NCI-H2227 treated with DMSO at 0.1 percent for 48 hours (cell line): ENCODE data around the gene GOLGA8S.
"Not testable (repeated sequence)": the region's sequence is repeated elsewhere in the genome, so short reads cannot be mapped to it uniquely, and the experiment has no call there.

Source experiments
- DNase-seq: peaks from one replicate; lab custom pipeline; 2025; lab: John Stamatoyannopoulos, UW

Gene GOLGA8S

DNA sequence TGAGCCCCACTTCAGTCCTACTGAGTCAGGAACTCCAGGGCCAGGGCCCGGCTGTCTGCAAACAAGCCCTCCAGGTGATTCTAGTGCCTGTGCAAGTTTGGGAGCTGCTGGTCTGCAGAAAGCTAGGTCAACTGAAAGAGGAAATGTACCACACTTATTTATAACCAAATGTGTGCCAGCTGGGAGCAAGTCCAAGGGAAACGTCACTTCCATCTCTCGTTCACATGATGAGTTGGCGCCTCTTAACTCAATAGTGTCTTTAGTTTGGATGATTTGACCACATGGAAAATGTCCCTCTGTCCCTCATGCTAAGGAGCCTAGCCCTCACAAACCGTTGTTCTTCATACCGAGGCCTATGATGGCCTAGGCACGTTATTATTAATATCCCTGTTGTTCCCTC is 43.2 kb downstream of the GOLGA8S start:
- no peak for DNase-seq

GRCh38 chr15:23398357-23398756 is 43.8 kb downstream of the GOLGA8S start:
- not testable (repeated sequence) for DNase-seq

DNA sequence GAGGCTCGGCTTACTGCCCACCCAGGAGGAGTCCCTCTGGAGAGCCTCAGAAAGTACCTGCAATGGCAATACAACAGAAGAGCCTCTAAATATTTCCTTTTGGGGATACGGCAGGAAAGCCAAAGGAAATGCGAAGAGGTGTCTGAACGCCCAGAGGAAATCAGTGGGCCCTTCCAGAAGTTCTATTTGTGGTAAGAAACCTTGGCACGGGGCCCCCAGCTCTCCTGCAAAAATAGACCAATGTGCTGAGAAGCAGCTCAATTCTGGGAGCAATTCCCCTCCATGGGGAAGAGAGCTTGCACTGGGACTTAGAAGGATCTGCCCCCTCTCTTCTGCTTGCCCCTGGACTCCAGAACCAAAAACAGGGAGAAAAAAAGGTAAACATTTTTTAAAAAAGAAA is 44.7 kb downstream of the GOLGA8S start:
- DNase-seq = not testable (repeated sequence)

DNA sequence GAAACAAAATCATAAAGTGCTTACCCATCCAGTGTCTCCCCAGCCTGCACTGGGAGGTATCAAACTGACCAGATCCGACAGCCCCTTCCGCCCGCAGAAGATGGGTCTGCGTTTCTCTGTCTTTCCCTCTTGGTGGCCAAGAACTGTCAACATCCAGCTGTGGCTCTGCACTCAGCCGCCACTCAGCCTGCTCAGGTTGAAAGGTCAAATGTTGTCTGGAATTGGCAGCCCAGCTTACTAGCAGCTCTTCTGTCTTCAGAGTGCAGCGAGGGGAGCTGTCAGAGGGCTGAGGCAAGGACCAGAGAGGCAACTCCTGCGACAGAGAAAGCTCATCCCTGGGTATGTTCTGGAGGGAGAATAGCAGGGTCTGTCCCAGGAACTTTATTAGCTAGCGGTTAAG is 47.1 kb downstream of the GOLGA8S start:
- DNase-seq = peak; percentile 6

- DNase-seq = no peak
Measured at GRCh38 chr15:23402140-23402539, 47.6 kb downstream of the GOLGA8S start.

DNA sequence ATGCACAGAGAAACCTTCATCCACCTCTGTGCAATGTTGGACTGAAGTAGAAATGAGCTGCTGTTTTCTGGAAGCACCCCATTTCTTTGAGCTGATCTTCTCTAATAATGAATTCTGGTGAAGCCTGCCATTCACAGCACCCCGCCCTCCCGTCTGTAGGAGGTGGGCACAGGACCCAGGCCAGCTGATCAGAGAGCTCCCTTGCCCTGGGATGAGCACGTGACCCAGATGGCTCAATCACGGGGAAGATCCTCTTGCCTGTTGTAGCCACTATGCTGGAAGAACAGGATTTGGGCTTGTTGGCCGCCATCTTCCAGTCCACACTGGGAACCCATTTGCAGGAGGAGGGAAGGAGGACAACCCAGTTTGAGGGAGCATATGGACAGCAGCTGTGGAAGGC is 48.0 kb downstream of the GOLGA8S start:
- DNase-seq = no peak

GRCh38 chr15:23403550-23403949 is 49.0 kb downstream of the GOLGA8S start:
- no peak for DNase-seq

GRCh38 chr15:23411841-23412240 is 57.3 kb downstream of the GOLGA8S start:
- DNase-seq = no peak

GRCh38 chr15:23412881-23413600 is 58.5 kb downstream of the GOLGA8S start:
- not testable (repeated sequence) for DNase-seq
